ENCODE measurements around the gene LIN7B.
"Not testable (repeated sequence)": the region's sequence is repeated elsewhere in the genome, so short reads cannot be mapped to it uniquely, and the experiment has no call there.

The LIN7B gene

DNA sequence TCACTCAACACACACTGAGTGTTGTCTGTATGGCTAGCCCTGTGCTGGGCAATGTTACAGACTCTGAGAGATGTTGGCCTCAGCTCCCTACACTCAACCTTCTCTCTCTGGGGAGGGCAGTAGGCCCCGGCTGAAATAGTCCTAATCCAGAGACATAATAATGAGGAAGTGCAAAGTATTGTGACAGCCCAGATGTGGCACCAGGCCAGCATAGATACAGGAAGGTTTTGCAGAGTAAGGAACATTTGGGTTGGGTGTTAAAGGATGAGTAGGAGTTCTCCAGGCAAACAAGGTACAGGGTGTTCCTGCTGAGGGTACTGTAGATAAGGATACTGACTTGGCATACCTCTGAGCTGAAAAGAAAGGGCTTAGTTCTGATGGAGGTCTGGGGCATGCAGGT is 2.4 kb downstream of the LIN7B start:
- no peak overlapping the region for H3K27ac ChIP-seq
- no peak overlapping the region for H3K4me3 ChIP-seq

DNA sequence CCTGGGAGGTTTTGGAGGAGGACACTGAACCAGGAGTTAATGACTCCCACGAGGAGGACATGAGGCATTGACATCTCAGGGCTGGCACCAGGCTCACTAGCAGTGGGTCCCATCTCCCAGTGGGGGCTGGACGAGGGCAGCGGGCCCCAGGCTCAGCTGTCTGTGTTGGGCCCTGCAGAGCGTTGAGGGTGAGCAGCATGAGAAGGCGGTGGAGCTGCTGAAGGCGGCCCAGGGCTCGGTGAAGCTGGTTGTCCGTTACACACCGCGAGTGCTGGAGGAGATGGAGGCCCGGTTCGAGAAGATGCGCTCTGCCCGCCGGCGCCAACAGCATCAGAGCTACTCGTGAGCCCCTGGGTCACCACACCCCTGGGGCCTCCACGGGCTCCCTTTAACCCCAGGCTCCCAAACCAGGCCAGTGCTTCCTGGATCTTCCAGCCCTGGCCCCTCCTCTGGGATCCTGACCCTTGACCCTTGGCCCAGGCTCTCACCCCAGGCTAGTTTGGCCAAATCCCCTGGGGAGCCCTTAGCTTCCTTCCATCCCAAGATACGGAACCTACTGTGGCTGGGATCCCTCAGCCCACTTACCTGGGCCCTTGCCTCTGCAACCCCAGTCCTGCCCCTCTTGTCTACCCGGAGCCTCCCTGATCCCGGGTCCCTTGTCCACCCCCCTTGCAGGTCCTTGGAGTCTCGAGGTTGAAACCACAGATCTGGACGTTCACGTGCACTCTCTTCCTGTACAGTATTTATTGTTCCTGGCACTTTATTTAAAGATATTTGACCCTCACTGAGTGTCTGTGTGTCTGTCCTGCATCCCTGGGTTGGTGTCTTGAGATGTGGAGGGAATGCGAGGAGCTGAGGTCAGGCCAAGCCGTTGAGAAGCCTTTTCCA is 3.8 kb downstream of the LIN7B start:
- H3K27ac ChIP-seq: peak overlapping the region in 20 of 21 experiments; percentile 84 to 97 (median 90)
- peak overlapping the region; percentile 48 to 69 (median 57) for H3K4me3 ChIP-seq

DNA sequence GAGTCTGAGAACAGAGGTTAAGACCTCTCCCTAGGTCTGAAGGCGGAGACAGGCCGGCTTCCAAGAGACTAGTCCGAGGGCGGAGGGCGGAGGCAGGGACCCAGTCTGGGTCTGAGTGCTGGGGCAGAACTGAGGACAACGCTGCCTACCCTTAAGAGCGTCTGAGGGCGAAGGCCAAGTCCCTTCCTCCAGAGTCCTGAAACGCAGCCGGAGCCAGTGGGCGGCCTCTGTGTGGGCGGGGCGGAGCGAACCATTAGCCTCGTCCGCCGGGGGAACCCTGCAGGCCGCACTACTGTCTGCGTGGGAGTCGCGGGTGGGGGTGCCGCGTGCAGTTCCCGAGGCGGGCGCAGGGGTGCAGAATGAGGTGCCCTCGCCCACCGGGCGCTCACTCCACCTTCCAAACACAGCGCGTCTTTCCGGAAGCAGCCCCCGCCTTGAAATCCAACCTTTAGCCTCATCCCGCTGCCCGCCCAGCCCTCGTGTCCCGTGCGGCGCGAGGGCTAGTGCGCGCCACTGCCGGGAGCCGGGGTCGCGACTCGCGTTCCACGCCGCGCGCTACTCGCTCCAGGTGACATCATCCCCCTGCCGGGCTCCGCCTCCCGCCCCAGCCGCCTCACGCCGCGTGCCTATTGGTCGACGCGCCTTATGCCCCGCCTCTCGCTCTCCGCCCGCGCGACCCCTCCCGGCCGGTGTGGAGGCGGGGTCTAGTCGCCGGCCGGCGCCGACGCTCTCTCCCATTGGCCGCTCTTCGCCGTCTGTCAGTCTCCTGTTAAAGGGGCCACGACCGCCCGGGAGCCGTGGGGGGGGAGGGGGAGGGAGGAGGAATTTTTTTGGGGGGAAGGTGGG is 4.6 kb downstream of the LIN7B start, which contains the start of gene C19orf73:
TSS of gene C19orf73 (minus strand) at position 579 of the 846 bp plus-strand sequence. CDS start at position 458, 121 bp downstream.
- Histone ChIP-seq H3K27ac (peak within 1 kb of the TSS; percentile 3 to 97 (median 89)), H3K4me3 (peak within 1 kb of the TSS; percentile 48 to 69 (median 57))

DNA sequence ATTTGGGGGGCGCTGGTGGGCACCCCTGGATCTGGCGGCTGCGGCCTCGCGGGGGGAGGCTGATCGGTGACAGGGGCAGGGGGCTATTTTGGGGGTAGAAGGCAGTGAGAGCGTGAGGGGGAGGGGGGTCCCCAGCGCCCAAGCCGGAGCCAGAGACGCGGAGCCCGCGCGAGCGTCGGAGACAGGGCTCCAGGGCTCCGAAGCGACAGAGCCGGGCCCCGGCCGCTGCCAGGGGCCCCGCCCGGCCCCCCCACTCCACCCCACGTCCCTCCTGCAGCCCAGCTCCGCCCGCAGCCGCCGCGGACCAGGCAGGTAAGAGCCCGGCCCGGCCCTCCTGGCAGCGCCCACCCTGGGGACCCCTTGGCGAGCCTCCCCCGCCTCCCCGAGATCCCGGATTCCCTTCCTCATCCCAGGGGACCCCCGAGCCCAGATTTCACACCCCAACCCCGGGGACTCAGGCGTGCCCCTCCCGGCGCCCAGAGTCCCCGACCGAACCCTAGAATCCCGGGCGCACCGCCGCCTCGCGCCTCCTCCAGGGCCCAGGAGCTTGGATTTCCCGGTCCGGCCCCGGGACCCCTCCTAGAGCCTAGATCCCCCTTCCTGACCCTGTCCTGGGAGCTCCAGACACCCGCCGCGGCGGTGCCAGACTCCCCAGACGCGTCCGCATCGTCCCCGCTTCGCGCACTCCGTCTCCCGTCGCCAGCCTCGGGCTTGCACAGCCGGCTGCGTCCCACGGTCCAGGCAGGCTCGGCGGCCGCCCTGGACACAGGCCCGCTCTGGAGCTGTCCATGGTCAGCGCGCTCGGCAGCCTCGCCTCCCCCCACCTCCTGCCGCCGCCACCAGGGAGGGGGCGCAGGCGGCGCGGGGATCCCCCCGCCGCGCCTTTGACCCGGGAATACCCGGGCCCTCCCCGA is 5.5 kb downstream of the LIN7B start, which contains the start of gene PPFIA3:
TSS of gene PPFIA3 (plus strand) at position 134 of the 914 bp plus-strand sequence. CDS start 8,330 bp downstream, outside the sequence.
- Histone ChIP-seq H3K4me3 (peak within 1 kb of the TSS; percentile 48 to 69 (median 57)), H3K27ac (peak within 1 kb of the TSS; percentile 3 to 97 (median 89))

DNA sequence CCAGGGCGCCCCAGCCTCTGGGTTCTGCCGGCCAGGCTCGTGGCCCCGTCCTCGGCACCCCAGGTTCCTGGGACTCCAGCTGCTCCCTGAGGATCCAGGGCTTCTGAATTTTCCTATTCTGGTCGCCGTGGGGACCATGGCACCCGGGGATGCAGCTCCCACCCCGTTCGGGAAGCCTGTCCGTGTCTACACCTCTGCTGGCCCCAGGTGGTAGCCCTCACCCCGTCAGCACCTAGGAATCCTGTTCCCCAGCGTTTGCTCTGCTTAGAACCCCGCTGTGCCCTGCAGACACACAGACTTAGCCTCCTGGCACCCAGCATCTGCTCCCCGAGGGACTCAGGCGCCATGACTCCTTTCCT is 6.1 kb downstream of the LIN7B start:
- H3K4me3 ChIP-seq: peak overlapping the region; percentile 48 to 69 (median 57)

DNA sequence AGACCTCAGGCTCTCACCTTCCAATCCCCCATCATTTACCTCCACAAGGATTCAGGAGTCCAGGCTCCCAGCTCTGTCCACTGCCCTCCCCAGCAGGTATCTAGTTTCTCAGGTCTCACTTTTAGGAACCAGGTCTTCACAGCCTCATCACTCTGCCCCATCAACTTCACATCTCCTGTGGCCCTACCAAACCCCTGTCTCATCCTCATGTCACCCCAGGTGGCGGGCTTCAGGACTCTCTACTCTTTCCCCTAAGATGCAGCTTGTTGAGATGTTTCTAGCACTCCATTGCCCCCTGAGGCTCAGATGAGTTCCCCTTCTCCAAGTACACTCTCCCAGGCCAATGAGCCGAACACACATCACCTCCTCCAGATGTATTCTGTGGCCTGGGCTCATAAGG is 6.7 kb downstream of the LIN7B start:
- Histone ChIP-seq H3K4me3 (no peak overlapping the region), H3K27ac (no peak overlapping the region)

More for the DNA sequence above, 6.1 kb downstream of the LIN7B start:
- peak overlapping the region in 10 of 21 experiments; percentile 4 to 97 (median 90) for H3K27ac ChIP-seq

DNA sequence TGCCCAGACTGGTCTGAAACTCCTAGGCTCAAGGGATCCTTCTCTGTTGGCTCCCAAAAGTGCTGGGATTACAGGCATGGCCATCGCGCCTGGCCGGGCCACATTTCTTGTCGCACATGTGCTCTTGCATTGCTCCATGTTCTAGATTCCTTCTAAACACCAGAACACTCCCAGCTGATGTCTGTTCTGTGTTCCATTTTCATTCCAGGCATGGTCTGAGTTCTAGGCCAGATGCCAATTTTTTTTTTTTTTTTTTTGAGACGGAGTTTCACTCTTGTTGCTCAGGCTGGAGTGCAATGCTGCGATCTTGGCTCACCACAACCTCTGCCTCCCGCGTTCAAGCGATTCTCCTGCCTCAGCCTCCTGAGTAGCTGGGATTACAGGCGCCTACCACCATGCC is 7.7 kb downstream of the LIN7B start:
- H3K4me3 ChIP-seq: not testable (repeated sequence)

DNA sequence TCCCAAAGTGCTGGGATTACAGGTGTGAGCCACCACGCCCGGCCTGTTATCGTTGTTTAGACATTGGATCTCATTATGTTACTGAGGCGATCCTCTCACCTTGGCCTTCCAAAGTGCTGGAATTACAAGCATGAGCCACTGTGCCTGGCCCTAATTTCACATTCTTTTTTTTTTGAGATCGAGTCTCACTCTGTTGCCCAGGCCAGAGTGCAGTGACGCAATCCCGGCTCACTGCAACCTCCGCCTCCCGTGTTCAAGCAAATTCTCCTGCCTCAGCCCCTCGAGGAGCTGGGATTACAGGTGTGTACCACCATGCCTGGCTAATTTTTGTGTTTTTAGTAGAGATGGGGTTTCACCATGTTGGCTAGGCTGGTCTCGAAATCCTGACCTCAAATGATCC is 9.1 kb downstream of the LIN7B start:
- H3K27ac ChIP-seq, H3K4me3 ChIP-seq: not testable (repeated sequence)

More for the DNA sequence above, 7.7 kb downstream of the LIN7B start:
- H3K27ac ChIP-seq: not testable (repeated sequence)

DNA sequence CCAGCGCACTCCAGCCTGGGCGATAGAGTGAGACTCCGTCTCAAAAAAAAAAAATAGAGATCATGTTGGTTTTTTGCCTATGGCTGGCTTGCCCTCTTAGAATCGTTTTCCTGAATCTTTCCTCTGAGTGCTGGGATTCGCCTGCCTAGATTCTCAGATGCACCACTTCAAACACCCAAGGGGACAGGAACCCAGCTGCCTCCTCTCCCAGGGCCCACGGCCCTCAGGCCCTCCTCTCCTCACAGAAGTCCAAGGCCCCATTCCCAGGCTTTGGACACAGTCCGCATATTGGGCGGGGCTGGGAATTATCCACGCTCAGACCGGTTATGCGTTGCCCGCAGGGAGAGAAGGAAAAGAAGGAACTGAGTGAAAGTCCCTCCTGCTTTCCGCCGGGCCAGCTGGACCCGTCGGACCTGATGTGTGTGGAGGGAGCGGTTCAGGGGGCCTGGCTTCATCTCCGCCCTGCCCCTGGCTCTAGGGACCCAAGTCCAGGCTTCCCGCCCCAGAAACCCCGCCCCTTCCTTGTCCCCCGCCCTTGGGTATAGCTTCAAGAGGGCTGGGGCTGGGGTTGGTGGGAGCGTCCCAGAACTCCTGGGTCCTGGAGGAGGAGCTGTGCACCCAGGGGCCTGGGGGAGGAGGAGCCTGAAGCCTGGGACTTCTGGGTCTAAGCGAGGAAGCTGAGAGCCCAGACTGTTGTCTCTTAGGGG is 11.0 kb downstream of the LIN7B start:
- peak overlapping the region in 13 of 21 experiments; percentile 4 to 83 (median 56) for H3K27ac ChIP-seq

DNA sequence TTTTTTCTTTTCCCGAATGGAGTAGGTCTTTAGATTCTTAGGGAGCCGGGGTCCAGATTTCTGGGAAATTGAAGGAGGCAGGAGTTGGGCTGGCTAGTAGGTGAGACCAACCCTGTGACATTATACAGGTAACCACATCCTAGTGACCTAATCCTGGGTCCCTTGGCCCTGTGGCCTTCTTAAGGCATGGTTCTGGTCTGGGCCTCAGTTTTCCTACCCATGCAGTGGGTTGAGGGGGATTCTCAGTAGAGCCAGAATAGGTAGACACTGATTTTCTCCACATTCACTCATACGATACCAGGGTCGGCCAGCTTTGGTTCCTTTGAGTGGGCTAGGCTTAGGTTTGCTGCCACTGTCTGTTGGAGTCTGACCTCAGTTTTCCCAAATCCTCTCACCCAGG is 12.4 kb downstream of the LIN7B start:
- Histone ChIP-seq H3K4me3 (no peak overlapping the region), H3K27ac (no peak overlapping the region)

More for the DNA sequence above, 11.0 kb downstream of the LIN7B start:
- peak overlapping the region in 1 of 7 experiments; percentile 3 for H3K4me3 ChIP-seq

DNA sequence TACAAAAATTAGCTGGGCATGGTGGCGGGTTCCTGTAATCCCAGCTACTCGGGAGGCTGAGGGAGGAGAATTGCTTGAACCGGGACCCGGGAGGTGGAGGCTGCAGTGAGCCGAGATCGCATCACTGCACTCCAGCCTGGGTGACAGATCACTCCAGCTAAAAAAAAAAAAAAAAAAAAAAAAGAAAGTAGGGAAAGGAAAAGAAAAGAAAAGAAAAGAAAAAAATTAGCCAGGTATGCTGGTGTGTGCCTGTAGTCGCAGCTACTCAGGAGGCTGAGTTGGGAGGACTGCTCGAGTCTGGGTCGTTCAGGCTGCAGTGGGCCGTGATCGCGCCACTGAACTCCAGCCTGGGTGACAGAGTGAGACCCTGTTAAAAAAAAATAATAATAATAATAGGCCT is 13.1 kb downstream of the LIN7B start:
- H3K4me3 ChIP-seq: not testable (repeated sequence)
- H3K27ac ChIP-seq: peak overlapping the region in 2 of 21 experiments; percentile 29 to 46

DNA sequence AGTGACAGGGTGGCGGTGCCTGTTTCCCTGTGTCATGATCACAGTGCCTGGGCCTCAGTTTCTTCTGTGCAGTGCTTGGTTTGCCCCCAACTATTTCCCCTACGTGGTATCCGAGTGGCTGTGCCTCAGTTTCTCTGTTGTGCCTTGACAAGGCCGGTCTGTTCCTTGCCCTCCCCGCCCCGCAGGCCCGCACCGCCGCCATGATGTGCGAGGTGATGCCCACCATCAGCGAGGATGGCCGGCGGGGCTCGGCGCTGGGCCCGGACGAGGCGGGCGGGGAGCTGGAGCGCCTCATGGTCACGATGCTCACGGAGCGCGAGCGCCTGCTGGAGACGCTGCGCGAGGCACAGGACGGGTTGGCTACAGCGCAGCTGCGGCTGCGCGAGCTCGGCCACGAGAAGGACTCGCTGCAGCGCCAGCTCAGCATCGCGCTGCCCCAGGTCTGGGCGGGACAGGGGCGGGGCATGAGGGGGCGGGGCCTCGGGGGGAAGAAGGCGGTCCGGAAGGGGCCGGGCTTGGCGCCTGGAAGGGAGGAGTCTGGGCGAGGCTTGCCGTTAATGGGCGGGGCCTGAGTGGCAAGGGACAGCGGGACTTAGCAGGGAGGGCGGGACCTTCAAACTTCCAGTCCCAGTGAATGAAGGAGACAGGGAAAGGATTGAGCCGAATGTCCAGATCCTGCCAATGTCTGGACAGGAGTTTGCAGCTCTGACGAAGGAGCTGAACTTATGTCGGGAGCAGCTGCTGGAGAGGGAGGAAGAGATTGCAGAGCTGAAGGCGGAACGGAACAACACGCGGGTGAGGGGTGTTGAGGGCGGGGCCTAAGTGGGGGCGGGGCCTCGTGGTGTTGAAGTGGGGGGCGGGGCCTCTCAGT is 13.7 kb downstream of the LIN7B start:
- Histone ChIP-seq H3K4me3 (peak overlapping the region in 5 of 7 experiments; percentile 14 to 32 (median 16)), H3K27ac (peak overlapping the region in 7 of 21 experiments; percentile 4 to 64 (median 44))

DNA sequence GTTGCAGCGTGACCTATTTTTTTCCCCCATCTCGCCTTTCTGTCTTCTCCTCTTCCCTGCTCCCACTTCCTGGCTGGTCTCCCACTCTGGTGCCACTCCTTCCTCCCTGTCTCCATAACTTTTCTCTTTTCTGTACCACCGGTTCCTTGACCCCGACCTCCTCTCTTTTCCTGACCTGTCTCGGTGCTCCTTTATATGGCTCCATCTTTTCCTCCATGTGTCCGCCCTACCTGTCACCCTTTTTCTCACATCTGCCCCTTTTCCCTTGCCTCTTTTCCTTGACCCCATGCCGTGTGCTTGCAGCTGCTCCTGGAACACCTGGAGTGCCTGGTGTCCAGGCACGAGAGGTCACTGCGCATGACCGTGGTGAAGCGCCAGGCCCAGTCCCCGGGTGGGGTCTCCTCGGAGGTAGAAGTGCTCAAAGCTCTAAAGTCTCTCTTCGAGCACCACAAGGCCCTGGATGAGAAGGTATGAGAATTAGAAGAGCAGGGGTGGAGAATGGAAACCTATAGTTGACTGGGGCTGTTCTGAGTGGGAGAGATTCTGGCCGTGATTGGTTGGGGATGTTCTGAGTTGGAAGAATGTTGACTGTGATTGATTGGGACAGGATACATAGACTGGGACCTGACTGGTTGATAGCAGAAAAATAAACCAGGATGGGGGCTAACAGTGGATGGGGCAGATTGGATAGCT is 14.5 kb downstream of the LIN7B start:
- Histone ChIP-seq H3K27ac (peak overlapping the region in 1 of 21 experiments; percentile 4), H3K4me3 (peak overlapping the region in 4 of 7 experiments; percentile 10 to 26 (median 15))

DNA sequence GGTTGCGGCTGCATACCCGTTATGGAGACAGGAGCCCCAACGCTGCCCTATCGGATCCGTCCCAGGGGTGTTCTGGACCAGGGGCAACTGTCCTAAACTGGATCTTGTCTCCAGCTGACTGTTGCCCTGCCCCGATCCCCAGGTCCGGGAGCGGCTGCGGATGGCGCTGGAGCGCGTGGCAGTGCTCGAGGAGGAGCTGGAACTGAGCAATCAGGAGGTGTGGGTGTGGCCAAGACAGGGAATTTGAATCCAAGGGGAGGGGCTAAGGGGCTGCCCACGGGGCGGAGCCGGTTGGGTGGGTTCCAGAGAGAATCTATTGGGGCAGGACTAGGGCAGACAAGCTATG is 15.0 kb downstream of the LIN7B start:
- H3K4me3 ChIP-seq: no peak overlapping the region
- H3K27ac ChIP-seq: no peak overlapping the region

DNA sequence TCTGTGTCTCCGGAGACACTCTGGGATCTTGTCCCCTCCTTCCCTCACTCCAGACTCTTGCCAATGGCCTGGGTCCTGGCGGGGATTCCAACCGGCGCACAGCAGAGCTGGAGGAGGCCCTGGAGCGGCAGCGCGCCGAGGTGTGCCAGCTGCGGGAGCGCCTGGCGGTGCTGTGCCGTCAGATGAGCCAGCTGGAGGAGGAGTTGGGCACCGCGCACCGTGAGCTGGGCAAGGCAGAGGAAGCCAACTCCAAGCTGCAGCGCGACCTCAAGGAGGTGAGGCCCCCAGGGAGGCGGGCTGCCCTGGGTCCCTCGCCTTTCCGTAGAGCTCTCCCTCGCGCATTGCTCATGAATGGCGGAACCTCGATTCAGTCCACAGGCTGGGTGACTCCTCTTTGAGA is 16.2 kb downstream of the LIN7B start:
- H3K4me3 ChIP-seq: no peak overlapping the region
- no peak overlapping the region for H3K27ac ChIP-seq

DNA sequence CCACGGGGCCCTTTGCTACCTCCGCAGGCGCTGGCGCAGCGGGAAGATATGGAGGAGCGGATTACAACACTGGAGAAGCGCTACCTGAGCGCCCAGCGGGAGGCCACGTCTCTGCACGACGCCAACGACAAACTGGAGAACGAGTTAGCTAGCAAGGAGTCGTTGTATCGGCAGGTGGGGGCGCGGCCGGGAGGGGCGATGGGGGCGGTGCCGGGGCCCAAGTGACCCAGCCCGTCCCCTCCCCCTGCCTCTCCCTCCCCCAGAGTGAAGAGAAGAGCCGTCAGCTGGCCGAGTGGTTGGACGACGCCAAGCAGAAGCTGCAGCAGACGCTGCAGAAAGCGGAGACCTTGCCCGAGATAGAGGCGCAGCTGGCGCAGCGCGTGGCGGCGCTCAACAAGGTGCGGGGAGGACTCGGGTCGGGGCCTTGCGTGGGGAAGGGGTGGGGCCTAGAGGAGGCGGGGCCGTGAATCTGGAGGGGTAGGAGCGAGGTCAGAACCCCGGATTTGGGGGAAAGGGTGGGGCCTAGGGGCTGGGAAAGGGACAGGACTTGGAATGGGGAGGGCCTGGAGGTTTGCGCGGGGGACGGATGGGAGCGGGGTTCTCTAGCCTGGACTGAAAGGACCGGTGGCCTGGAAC is 18.9 kb downstream of the LIN7B start:
- H3K27ac ChIP-seq: peak overlapping the region in 2 of 21 experiments; percentile 15 to 50

More for the DNA sequence above, 18.9 kb downstream of the LIN7B start:
- peak overlapping the region in 1 of 7 experiments; percentile 5 for H3K4me3 ChIP-seq
